Measurements from ENCODE around the gene KLHL11.

The KLHL11 gene

DNA sequence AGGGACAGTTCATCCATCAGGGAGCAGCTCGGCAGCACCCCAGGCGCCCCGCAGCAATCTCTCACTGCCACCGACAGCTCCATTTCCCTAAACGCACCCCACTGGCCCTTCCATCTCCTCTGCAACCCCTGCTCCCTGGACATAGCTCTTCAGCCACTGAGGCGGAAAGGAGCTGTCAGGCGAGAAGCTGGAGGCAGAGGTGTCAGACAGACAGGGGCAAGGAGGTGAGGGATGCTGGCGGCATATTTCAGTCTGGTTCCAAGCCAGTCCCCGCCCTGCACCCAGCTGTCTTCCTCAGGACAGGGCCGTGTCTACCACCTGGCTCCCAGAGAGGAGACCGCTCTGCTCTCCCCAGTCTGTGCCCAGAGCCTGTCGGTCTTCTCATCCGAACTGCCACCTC is 43.9 kb upstream of the KLHL11 start:
- H3K4me2 ChIP-seq (ENCODE audit: low read length): no peak overlapping the region
- no peaks in the 10 kb centered on the region for H3K4me1 ChIP-seq (ENCODE audit: control insufficient read depth, low read length)
- TF ChIP-seq EZH2phosphoT487 (IDR thresholded peaks at IDR 0.05; ENCODE audit: borderline replicate concordance, low read length) (no peak), CTCF (IDR thresholded peaks at IDR 0.05; ENCODE audit: low read depth, low read length, poor library complexity, severe bottlenecking) (no peak)
- peaks cover 99% of the 10 kb centered on the region for H3K36me3 ChIP-seq (ENCODE audit: control insufficient read depth, low read length)
- H3K9me2 ChIP-seq (replicated peaks; ENCODE audit: control insufficient read depth, low read length): no peaks in the 10 kb centered on the region
- no peaks in the 10 kb centered on the region for H3K9me3 ChIP-seq (ENCODE audit: control insufficient read depth, insufficient read depth, low read length)
- peaks cover 8% of the 10 kb centered on the region; the same call in 1 of the 2 replicates for H4K20me1 ChIP-seq (ENCODE audit: control insufficient read depth, insufficient read depth, low read depth, low read length)
- H3K79me2 ChIP-seq (ENCODE audit: control insufficient read depth, low read length): peaks cover 36% of the 10 kb centered on the region
- H3K27ac ChIP-seq (ENCODE audit: low read depth, low read length): no peak overlapping the region
- no peak overlapping the region for H3K4me3 ChIP-seq (ENCODE audit: low read length)
- H3K27me3 ChIP-seq (ENCODE audit: control insufficient read depth, low read length): no peaks in the 10 kb centered on the region
- H3F3A ChIP-seq (ENCODE audit: control insufficient read depth, insufficient read depth): no peaks in the 10 kb centered on the region

GRCh38 chr17:41907633-41908539 is 42.7 kb upstream of the KLHL11 start:
- peaks cover 24% of the 10 kb centered on the region for H3K79me2 ChIP-seq (ENCODE audit: control insufficient read depth, low read length)
- H3K9me2 ChIP-seq (replicated peaks; ENCODE audit: control insufficient read depth, low read length): no peaks in the 10 kb centered on the region
- H3K4me2 ChIP-seq (ENCODE audit: low read length): no peak overlapping the region
- TF ChIP-seq EZH2phosphoT487 (IDR thresholded peaks at IDR 0.05; ENCODE audit: borderline replicate concordance, low read length) (no peak), CTCF (IDR thresholded peaks at IDR 0.05; ENCODE audit: low read depth, low read length, poor library complexity, severe bottlenecking) (no peak)
- no peaks in the 10 kb centered on the region for H3F3A ChIP-seq (ENCODE audit: control insufficient read depth, insufficient read depth)
- no peaks in the 10 kb centered on the region for H3K9me3 ChIP-seq (ENCODE audit: control insufficient read depth, insufficient read depth, low read length)
- H3K27me3 ChIP-seq (ENCODE audit: control insufficient read depth, low read length): no peaks in the 10 kb centered on the region
- peaks cover 1% of the 10 kb centered on the region; the same call in 1 of the 2 replicates for H4K20me1 ChIP-seq (ENCODE audit: control insufficient read depth, insufficient read depth, low read depth, low read length)
- H3K4me1 ChIP-seq (ENCODE audit: control insufficient read depth, low read length): no peaks in the 10 kb centered on the region
- H3K4me3 ChIP-seq (ENCODE audit: low read length): no peak overlapping the region
- H3K36me3 ChIP-seq (ENCODE audit: control insufficient read depth, low read length): peaks cover 94% of the 10 kb centered on the region
- H3K27ac ChIP-seq (ENCODE audit: low read depth, low read length): no peak overlapping the region

DNA sequence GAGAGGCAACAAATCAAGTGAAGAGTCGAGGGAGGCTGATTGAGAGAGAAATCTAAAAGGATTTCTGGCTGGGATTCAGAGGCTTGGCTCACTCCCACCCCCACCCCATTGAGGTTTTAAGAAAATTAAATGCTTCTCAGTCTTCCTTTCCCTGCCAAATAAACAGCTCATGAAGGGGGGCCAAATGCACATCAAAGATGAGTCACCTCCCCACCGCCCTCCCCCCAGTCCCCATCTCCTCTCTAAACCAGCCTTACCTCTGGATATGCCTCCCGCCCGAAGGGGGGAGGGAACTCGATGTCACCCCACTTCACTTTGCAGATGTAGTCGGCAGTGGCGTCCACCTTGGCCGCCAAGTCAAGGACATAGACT is 41.9 kb upstream of the KLHL11 start:
- Histone ChIP-seq H3K27ac (ENCODE audit: low read depth, low read length) (no peak overlapping the region), H3K9me2 (replicated peaks; ENCODE audit: control insufficient read depth, low read length) (no peaks in the 10 kb centered on the region), H3K4me3 (ENCODE audit: low read length) (no peak overlapping the region), H3K4me2 (ENCODE audit: low read length) (no peak overlapping the region), H3K79me2 (ENCODE audit: control insufficient read depth, low read length) (peaks cover 17% of the 10 kb centered on the region), H4K20me1 (ENCODE audit: control insufficient read depth, insufficient read depth, low read depth, low read length) (no peaks in the 10 kb centered on the region), H3K27me3 (ENCODE audit: control insufficient read depth, low read length) (no peaks in the 10 kb centered on the region), H3K36me3 (ENCODE audit: control insufficient read depth, low read length) (peaks cover 94% of the 10 kb centered on the region), H3F3A (ENCODE audit: control insufficient read depth, insufficient read depth) (no peaks in the 10 kb centered on the region), H3K4me1 (ENCODE audit: control insufficient read depth, low read length) (no peaks in the 10 kb centered on the region), H3K9me3 (ENCODE audit: control insufficient read depth, insufficient read depth, low read length) (no peaks in the 10 kb centered on the region)
- TF ChIP-seq EZH2phosphoT487 (IDR thresholded peaks at IDR 0.05; ENCODE audit: borderline replicate concordance, low read length) (no peak), CTCF (IDR thresholded peaks at IDR 0.05; ENCODE audit: low read depth, low read length, poor library complexity, severe bottlenecking) (no peak)
